GM21515 (cell line): ENCODE measurements around the gene MXD4.
A peak's percentile ranks its signal among the peaks of the same experiment; 100 is the strongest.
"Not testable (repeated sequence)": the region's sequence is repeated elsewhere in the genome, so short reads cannot be mapped to it uniquely, and the experiment has no call there.

Experiments used
- ATAC-seq: cut with Tn5 transposase; IDR thresholded peaks from one replicate; pipeline ENCODE4 v1.9.1; 2021; ENCODE audit not compliant: unreplicated experiment

MXD4 gene

DNA sequence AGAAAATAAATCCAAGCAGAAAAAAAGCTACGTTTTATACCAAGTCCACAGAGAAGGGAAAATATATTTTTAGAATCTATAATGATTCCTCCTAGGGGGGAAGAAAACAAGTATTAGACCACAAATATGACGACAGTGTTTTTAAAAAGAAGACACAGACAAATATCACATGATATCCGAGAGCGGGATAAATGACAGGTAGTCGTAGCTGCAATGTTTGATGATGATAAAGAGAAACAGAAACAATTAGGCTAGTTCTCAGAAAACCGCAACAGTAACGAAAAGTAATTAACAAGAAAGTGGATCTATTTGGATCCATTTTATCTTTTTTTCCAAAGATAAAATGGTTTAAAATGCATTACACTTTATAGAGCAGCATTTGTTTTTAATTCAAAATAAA is 20.9 kb downstream of the MXD4 start:
- ATAC-seq: no peak

- no peak for ATAC-seq
Measured at GRCh38 chr4:2236944-2237666, 24.8 kb downstream of the MXD4 start.

- no peak for ATAC-seq
Measured at GRCh38 chr4:2231082-2231481, 30.8 kb downstream of the MXD4 start.

DNA sequence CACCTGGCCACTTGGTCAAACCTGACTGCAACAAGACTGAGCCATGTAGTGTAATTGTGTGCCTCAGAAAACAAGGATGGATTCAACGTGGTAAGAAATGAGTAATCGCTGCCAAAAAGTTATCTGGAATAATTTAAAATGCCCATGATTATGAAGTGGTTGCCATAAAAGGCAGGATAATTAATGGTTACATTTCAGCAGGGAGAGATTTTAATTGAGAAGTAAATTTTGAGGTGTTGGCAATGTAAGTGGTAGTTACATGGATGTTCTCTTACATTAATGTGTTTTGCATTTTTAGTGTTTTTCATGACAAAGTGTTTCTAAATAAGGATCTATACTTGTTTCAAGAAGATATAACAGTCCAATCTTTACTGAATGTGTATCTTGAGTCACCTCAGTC is 35.6 kb downstream of the MXD4 start:
- ATAC-seq: no peak

GRCh38 chr4:2222838-2223237 is 39.1 kb downstream of the MXD4 start:
- no peak for ATAC-seq

DNA sequence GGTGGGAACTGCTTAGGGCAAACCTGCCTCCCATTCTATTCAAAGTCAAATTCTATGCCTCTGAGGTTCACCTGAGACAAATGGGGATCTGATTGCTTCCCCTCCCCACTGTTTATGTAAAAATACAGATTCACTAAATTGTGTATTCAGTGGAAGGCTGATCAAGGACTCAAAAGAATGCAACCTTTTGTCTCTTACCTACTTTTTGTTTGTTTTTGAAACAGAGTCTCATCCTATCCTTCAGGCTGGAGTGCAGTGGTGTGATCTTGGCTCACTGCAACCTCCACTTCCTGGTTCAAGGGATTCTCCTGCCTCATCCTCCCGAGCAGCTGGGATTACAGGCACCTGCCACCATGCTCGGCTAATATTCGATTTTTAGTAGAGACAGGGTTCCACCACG is 40.5 kb downstream of the MXD4 start:
- not testable (repeated sequence) for ATAC-seq

- peak; percentile 72 for ATAC-seq
Measured at GRCh38 chr4:2220016-2220630, 41.8 kb downstream of the MXD4 start.

- no peak for ATAC-seq
Measured at GRCh38 chr4:2219233-2219760, 42.6 kb downstream of the MXD4 start.

DNA sequence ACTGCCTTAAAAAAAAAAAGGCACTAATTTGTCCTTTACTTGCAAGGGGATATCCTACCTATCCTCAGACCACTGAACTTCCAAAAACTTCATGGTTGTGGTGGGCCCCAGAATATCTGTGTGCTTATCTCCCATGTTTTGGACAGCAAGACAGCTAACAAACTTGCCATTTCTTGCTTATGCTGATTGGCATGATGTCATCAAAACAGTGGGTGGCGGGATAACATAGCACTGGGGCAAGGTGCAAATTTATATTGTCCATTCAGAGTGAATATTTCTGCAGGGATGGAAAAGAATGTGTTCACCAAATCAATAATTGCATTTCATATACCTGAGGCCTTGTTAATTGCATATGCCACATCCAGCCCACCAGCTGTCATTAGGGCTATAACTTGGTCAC is 43.5 kb downstream of the MXD4 start:
- no peak for ATAC-seq

DNA sequence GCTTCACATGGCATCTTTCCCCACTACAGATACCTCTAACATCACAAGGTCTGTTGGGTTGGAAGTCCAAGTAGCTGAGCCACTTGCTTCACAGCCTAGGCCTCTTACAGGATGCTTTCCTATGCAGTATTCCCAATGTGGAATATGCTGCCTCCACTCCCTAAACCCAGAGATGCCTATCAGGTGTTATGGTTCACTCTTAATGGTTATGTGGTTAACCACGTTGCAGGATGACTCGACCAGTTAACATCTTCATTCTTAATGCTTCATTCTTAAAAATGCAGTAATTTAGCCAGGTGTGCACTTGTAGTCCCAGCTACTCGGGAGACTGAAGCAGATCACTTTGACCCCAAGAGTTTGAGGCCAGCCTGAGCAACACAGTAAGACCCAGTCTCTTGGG is 44.2 kb downstream of the MXD4 start:
- ATAC-seq: no peak

DNA sequence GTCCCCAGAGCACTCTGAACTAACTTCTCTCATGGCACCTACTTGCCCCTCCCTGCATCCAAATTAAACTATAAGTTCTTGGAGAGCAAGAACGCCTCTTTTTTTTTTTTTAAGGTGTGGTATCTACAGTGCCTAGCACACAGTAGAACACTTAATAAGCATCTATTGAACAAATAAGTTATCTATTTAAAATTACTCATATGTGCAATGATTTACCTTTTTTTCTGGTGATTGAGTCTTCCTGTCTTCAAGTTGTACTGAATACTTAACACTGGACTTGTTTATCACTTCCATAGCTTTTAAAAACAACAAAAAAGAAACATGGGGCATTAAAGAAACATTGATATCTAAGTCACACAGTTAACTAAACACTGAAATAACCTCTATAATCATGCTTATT is 49.1 kb downstream of the MXD4 start:
- no peak for ATAC-seq

DNA sequence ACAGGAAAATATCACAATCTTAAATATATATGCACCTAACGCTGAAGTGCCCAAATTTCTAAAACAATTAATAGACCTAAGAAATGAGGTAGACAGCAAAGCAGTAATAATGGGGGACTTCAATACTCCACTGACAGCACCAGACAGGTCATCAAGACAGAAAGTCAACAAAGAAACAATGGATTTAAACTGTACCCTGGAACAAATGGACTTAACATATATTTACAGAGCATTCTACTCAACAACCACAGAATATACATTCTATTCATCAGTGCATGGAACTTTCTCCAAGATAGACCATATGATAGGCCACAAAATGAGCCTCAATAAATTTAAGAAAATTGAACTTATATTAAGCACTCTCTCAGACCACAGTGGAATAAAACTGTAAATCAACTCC is 59.1 kb downstream of the MXD4 start:
- ATAC-seq: not testable (repeated sequence)
